ENCODE results near the gene TPO. TPM values are rescaled to one million over a fixed set of nuclear protein-coding genes. Genes with fewer than 3 reads are reported as not detected.

Gene TPO
- total and polyA plus RNA-seq, 4 donors: not detected

DNA sequence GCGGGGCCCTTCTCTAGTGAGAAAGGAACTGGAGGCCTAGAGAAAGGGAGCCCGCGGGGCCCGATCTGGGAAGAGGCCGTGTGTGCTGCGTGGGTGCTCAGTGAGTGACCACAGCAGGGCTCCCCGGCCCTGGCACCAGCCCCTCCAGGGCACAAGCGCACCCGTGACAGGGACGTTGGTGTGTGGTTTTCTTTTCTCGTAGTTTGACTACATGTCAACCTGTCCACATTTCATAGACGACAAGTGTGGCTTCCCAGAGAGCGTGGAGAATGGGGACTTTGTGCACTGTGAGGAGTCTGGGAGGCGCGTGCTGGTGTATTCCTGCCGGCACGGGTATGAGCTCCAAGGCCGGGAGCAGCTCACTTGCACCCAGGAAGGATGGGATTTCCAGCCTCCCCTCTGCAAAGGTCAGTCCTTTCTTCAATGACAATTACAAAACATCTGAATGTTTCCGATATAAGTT lies 83.1 kb downstream of the TPO start:
- Histone ChIP-seq H3K9me3 (ENCODE audit: control insufficient read depth in 4 of 4, low read length in 3 of 4) (no peaks in the 10 kb centered on the region), H3K27me3 (ENCODE audit: control insufficient read depth in 4 of 4, insufficient read depth in 4 of 4, low read length in 3 of 4) (peaks cover 0 to 4% (median 0%) of the 10 kb centered on the region in 4 donors), H3K9ac (ENCODE audit: low read depth in 1 of 2, low read length in 2 of 2) (no peak overlapping the region), H3K4me3 (ENCODE audit: low read depth in 1 of 3, low read length in 3 of 3) (no peak overlapping the region), H3K4me1 (ENCODE audit: control insufficient read depth in 4 of 4, insufficient read depth in 4 of 4, low read length in 3 of 4) (no peaks in the 10 kb centered on the region), H3K27ac (ENCODE audit: low read depth in 1 of 2, low read length in 2 of 2) (no peak overlapping the region), H3K36me3 (ENCODE audit: control insufficient read depth in 4 of 4, insufficient read depth in 3 of 4, low read depth in 1 of 4, low read length in 3 of 4) (no peaks in the 10 kb centered on the region)
- DNase-seq (ENCODE audit: low spot score): no peak
- TF ChIP-seq YY1 (IDR thresholded peaks at IDR 0.05) (no peak), JUND (IDR thresholded peaks at IDR 0.05) (no peak), FOXA2 (IDR thresholded peaks at IDR 0.05) (no peak), FOXA1 (IDR thresholded peaks at IDR 0.05) (no peak), NR2F2 (IDR thresholded peaks at IDR 0.05) (no peak), RXRA (IDR thresholded peaks at IDR 0.05) (no peak), HNF4A (conservative IDR thresholded peaks at IDR 0.05) (no peak), GABPA (IDR thresholded peaks at IDR 0.05 in 1 of 2, conservative IDR thresholded peaks at IDR 0.05 in 1 of 2) (no peak), HNF4G (IDR thresholded peaks at IDR 0.05) (no peak), RAD21 (IDR thresholded peaks at IDR 0.05) (no peak), TAF1 (conservative IDR thresholded peaks at IDR 0.05) (no peak), EGR1 (IDR thresholded peaks at IDR 0.05; ENCODE audit: low read depth in 2 of 2) (no peak), SP1 (IDR thresholded peaks at IDR 0.05) (no peak)
- TF ChIP-seq, protein P1, sequence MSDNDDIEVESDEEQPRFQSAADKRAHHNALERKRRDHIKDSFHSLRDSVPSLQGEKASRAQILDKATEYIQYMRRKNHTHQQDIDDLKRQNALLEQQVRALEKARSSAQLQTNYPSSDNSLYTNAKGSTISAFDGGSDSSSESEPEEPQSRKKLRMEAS (IDR thresholded peaks at IDR 0.05): no peak
- TF ChIP-seq, protein P2, sequence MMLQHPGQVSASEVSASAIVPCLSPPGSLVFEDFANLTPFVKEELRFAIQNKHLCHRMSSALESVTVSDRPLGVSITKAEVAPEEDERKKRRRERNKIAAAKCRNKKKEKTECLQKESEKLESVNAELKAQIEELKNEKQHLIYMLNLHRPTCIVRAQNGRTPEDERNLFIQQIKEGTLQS (IDR thresholded peaks at IDR 0.05): no peak
- TF ChIP-seq, protein P3, sequence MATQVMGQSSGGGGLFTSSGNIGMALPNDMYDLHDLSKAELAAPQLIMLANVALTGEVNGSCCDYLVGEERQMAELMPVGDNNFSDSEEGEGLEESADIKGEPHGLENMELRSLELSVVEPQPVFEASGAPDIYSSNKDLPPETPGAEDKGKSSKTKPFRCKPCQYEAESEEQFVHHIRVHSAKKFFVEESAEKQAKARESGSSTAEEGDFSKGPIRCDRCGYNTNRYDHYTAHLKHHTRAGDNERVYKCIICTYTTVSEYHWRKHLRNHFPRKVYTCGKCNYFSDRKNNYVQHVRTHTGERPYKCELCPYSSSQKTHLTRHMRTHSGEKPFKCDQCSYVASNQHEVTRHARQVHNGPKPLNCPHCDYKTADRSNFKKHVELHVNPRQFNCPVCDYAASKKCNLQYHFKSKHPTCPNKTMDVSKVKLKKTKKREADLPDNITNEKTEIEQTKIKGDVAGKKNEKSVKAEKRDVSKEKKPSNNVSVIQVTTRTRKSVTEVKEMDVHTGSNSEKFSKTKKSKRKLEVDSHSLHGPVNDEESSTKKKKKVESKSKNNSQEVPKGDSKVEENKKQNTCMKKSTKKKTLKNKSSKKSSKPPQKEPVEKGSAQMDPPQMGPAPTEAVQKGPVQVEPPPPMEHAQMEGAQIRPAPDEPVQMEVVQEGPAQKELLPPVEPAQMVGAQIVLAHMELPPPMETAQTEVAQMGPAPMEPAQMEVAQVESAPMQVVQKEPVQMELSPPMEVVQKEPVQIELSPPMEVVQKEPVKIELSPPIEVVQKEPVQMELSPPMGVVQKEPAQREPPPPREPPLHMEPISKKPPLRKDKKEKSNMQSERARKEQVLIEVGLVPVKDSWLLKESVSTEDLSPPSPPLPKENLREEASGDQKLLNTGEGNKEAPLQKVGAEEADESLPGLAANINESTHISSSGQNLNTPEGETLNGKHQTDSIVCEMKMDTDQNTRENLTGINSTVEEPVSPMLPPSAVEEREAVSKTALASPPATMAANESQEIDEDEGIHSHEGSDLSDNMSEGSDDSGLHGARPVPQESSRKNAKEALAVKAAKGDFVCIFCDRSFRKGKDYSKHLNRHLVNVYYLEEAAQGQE (IDR thresholded peaks at IDR 0.05): no peak
- TF ChIP-seq, protein P4, sequence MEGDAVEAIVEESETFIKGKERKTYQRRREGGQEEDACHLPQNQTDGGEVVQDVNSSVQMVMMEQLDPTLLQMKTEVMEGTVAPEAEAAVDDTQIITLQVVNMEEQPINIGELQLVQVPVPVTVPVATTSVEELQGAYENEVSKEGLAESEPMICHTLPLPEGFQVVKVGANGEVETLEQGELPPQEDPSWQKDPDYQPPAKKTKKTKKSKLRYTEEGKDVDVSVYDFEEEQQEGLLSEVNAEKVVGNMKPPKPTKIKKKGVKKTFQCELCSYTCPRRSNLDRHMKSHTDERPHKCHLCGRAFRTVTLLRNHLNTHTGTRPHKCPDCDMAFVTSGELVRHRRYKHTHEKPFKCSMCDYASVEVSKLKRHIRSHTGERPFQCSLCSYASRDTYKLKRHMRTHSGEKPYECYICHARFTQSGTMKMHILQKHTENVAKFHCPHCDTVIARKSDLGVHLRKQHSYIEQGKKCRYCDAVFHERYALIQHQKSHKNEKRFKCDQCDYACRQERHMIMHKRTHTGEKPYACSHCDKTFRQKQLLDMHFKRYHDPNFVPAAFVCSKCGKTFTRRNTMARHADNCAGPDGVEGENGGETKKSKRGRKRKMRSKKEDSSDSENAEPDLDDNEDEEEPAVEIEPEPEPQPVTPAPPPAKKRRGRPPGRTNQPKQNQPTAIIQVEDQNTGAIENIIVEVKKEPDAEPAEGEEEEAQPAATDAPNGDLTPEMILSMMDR (IDR thresholded peaks at IDR 0.05; ENCODE audit: low read depth, low read length, missing input control): no peak
- TF ChIP-seq, protein P5, sequence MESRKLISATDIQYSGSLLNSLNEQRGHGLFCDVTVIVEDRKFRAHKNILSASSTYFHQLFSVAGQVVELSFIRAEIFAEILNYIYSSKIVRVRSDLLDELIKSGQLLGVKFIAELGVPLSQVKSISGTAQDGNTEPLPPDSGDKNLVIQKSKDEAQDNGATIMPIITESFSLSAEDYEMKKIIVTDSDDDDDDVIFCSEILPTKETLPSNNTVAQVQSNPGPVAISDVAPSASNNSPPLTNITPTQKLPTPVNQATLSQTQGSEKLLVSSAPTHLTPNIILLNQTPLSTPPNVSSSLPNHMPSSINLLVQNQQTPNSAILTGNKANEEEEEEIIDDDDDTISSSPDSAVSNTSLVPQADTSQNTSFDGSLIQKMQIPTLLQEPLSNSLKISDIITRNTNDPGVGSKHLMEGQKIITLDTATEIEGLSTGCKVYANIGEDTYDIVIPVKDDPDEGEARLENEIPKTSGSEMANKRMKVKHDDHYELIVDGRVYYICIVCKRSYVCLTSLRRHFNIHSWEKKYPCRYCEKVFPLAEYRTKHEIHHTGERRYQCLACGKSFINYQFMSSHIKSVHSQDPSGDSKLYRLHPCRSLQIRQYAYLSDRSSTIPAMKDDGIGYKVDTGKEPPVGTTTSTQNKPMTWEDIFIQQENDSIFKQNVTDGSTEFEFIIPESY (IDR thresholded peaks at IDR 0.05): no peak
- WGBS: 84% methylated on average over 19 of the region's 19 CpGs

All from liver (tissue), 9 donors.